ENCODE results near the gene CBY2. TPM values are rescaled to one million over a fixed set of nuclear protein-coding genes. Genes with fewer than 3 reads are reported as not detected.

The CBY2 gene
- total RNA-seq, 1 donor from 2014 or later, result not detected

GRCh38 chr13:45681113-45681512, 21.0 kb upstream of the CBY2 start:
- TF ChIP-seq CTCF (IDR thresholded peaks at IDR 0.05; ENCODE audit: unreplicated experiment), result no peak
- no peak for DNase-seq (ENCODE audit: low spot score)
- H3K4me1 Mint-ChIP-seq (ENCODE audit: unreplicated experiment), result peaks cover 46% of the 10 kb centered on the region
- H3K9me3 Mint-ChIP-seq (ENCODE audit: unreplicated experiment), result no peaks in the 10 kb centered on the region
- H3K27me3 Mint-ChIP-seq (ENCODE audit: unreplicated experiment), result peaks cover 3% of the 10 kb centered on the region
- peak overlapping the region; percentile 77 for H3K27ac Mint-ChIP-seq (ENCODE audit: unreplicated experiment)
- H3K36me3 Mint-ChIP-seq (ENCODE audit: low read depth, unreplicated experiment), result peaks cover 4% of the 10 kb centered on the region
- H3K4me3 Mint-ChIP-seq (ENCODE audit: unreplicated experiment), result no peak overlapping the region

GRCh38 chr13:45682494-45683008, 19.6 kb upstream of the CBY2 start:
- H3K27ac Mint-ChIP-seq (ENCODE audit: unreplicated experiment), result no peak overlapping the region
- H3K27me3 Mint-ChIP-seq (ENCODE audit: unreplicated experiment), result peaks cover 3% of the 10 kb centered on the region
- TF ChIP-seq CTCF (IDR thresholded peaks at IDR 0.05; ENCODE audit: unreplicated experiment), result no peak
- peaks cover 32% of the 10 kb centered on the region for H3K4me1 Mint-ChIP-seq (ENCODE audit: unreplicated experiment)
- no peak for DNase-seq (ENCODE audit: low spot score)
- no peaks in the 10 kb centered on the region for H3K9me3 Mint-ChIP-seq (ENCODE audit: unreplicated experiment)
- peaks cover 4% of the 10 kb centered on the region for H3K36me3 Mint-ChIP-seq (ENCODE audit: low read depth, unreplicated experiment)
- no peak overlapping the region for H3K4me3 Mint-ChIP-seq (ENCODE audit: unreplicated experiment)

GRCh38 chr13:45683701-45684100, 18.4 kb upstream of the CBY2 start:
- H3K4me3 Mint-ChIP-seq (ENCODE audit: unreplicated experiment), result no peak overlapping the region
- H3K9me3 Mint-ChIP-seq (ENCODE audit: unreplicated experiment), result no peaks in the 10 kb centered on the region
- H3K27me3 Mint-ChIP-seq (ENCODE audit: unreplicated experiment), result peaks cover 3% of the 10 kb centered on the region
- H3K36me3 Mint-ChIP-seq (ENCODE audit: low read depth, unreplicated experiment), result peaks cover 4% of the 10 kb centered on the region
- H3K27ac Mint-ChIP-seq (ENCODE audit: unreplicated experiment), result no peak overlapping the region
- TF ChIP-seq CTCF (IDR thresholded peaks at IDR 0.05; ENCODE audit: unreplicated experiment), result no peak
- peaks cover 20% of the 10 kb centered on the region for H3K4me1 Mint-ChIP-seq (ENCODE audit: unreplicated experiment)
- DNase-seq (ENCODE audit: low spot score), result no peak

GRCh38 chr13:45688577-45688976, 13.5 kb upstream of the CBY2 start:
- no peak for DNase-seq (ENCODE audit: low spot score)
- H3K4me3 Mint-ChIP-seq (ENCODE audit: unreplicated experiment), result no peak overlapping the region
- peaks cover 1% of the 10 kb centered on the region for H3K27me3 Mint-ChIP-seq (ENCODE audit: unreplicated experiment)
- no peak for TF ChIP-seq CTCF (IDR thresholded peaks at IDR 0.05; ENCODE audit: unreplicated experiment)
- H3K9me3 Mint-ChIP-seq (ENCODE audit: unreplicated experiment), result no peaks in the 10 kb centered on the region
- peaks cover 7% of the 10 kb centered on the region for H3K4me1 Mint-ChIP-seq (ENCODE audit: unreplicated experiment)
- no peak overlapping the region for H3K27ac Mint-ChIP-seq (ENCODE audit: unreplicated experiment)
- H3K36me3 Mint-ChIP-seq (ENCODE audit: low read depth, unreplicated experiment), result no peaks in the 10 kb centered on the region

GRCh38 chr13:45690636-45691035, 11.5 kb upstream of the CBY2 start:
- no peak overlapping the region for H3K27ac Mint-ChIP-seq (ENCODE audit: unreplicated experiment)
- H3K4me3 Mint-ChIP-seq (ENCODE audit: unreplicated experiment), result no peak overlapping the region
- H3K9me3 Mint-ChIP-seq (ENCODE audit: unreplicated experiment), result no peaks in the 10 kb centered on the region
- DNase-seq (ENCODE audit: low spot score), result no peak
- H3K27me3 Mint-ChIP-seq (ENCODE audit: unreplicated experiment), result peaks cover 1% of the 10 kb centered on the region
- H3K4me1 Mint-ChIP-seq (ENCODE audit: unreplicated experiment), result peaks cover 3% of the 10 kb centered on the region
- no peak for TF ChIP-seq CTCF (IDR thresholded peaks at IDR 0.05; ENCODE audit: unreplicated experiment)
- no peaks in the 10 kb centered on the region for H3K36me3 Mint-ChIP-seq (ENCODE audit: low read depth, unreplicated experiment)
